OCI-LY1 (cell line): ENCODE results near the gene METRN.

Source experiments
- H2AFZ ChIP-seq: fragments of 200-600 bp; sonication (generic), shearing (Covaris generic); 2 replicates; pipeline ENCODE4 v1.6.0; 2014; ENCODE audit warnings: antibody characterized with exemption, mild to moderate bottlenecking, low read length
- H3F3A ChIP-seq: fragments of 200-600 bp; sonication (generic), shearing (Covaris generic); 2 replicates; pipeline ENCODE4 v1.6.0; 2014; ENCODE audit warnings: mild to moderate bottlenecking, antibody characterized with exemption, low read length, moderate library complexity; ENCODE audit not compliant: insufficient read depth
- H3K27ac ChIP-seq: fragments of 200-600 bp; sonication (generic); 2 replicates; pipeline ENCODE4 v1.5.1; 2014; ENCODE audit warnings: low read length, mixed run types, mild to moderate bottlenecking, low read depth; ENCODE audit not compliant: poor library complexity, severe bottlenecking
- H3K27me3 ChIP-seq: fragments of 200-600 bp; sonication (generic); 2 replicates; pipeline ENCODE4 v1.6.0; 2014; ENCODE audit warnings: antibody characterized with exemption, mild to moderate bottlenecking, low read length, moderate library complexity; ENCODE audit not compliant: insufficient read depth
- H3K36me3 ChIP-seq: fragments of 200-600 bp; sonication (generic); 2 replicates; pipeline ENCODE4 v1.6.1; 2014; ENCODE audit warnings: mild to moderate bottlenecking, antibody characterized with exemption, low read length, moderate library complexity, mixed read lengths; ENCODE audit not compliant: insufficient read depth
- H3K4me1 ChIP-seq: fragments of 200-600 bp; sonication (generic); 2 replicates; pipeline ENCODE4 v1.5.1; 2014; ENCODE audit warnings: mild to moderate bottlenecking, low read length, moderate library complexity; ENCODE audit not compliant: insufficient read depth, severe bottlenecking
- H3K4me2 ChIP-seq: fragments of 200-600 bp; sonication (generic), shearing (Covaris generic); 2 replicates; pipeline ENCODE4 v1.6.1; 2014; ENCODE audit warnings: low read length
- H3K4me3 ChIP-seq: fragments of 200-600 bp; sonication (generic); 2 replicates; pipeline ENCODE4 v1.5.1; 2014; ENCODE audit warnings: low read length, low read depth, mild to moderate bottlenecking, mixed read lengths; ENCODE audit not compliant: poor library complexity, severe bottlenecking
- H3K79me2 ChIP-seq: fragments of 200-600 bp; shearing (Covaris generic); 2 replicates; pipeline ENCODE4 v1.6.1; 2016; ENCODE audit warnings: mixed run types, low read length, mixed read lengths; ENCODE audit not compliant: insufficient read depth
- H3K9ac ChIP-seq: fragments of 200-600 bp; sonication (generic), shearing (Covaris generic); 2 replicates; pipeline ENCODE4 v1.6.1; 2014; ENCODE audit warnings: mild to moderate bottlenecking, low read length, mixed read lengths
- H3K9me2 ChIP-seq: fragments of 200-600 bp; sonication (generic), shearing (Covaris generic); 2 replicates; pipeline ENCODE4 v1.6.1; 2014; ENCODE audit warnings: low read depth, mild to moderate bottlenecking, low read length, mixed read lengths
- H3K9me3 ChIP-seq: fragments of 200-600 bp; shearing (Covaris generic); 2 replicates; pipeline ENCODE4 v1.6.1; 2014; ENCODE audit warnings: low read length, mixed read lengths
- H4K20me1 ChIP-seq: fragments of 200-600 bp; sonication (generic), shearing (Covaris generic); 2 replicates; pipeline ENCODE4 v1.6.0; 2016; ENCODE audit warnings: mild to moderate bottlenecking, low read length; ENCODE audit not compliant: insufficient read depth
- EZH2 ChIP-seq: fragments of 200-600 bp; sonication (generic), shearing (Covaris generic); IDR thresholded peaks from 2 replicates; pipeline ENCODE4 v1.8.0; 2017; ENCODE audit warnings: borderline replicate concordance, mixed run types, mild to moderate bottlenecking, antibody characterized with exemption, low read length, moderate library complexity, mixed read lengths
- TF ChIP-seq, protein P1 (sequence below): fragments of 200-600 bp; sonication (generic), shearing (Covaris generic); IDR thresholded peaks from 2 replicates; pipeline ENCODE4 v1.5.1; 2017; ENCODE audit warnings: mild to moderate bottlenecking, antibody characterized with exemption, low read length, moderate library complexity, mixed read lengths

METRN gene

DNA sequence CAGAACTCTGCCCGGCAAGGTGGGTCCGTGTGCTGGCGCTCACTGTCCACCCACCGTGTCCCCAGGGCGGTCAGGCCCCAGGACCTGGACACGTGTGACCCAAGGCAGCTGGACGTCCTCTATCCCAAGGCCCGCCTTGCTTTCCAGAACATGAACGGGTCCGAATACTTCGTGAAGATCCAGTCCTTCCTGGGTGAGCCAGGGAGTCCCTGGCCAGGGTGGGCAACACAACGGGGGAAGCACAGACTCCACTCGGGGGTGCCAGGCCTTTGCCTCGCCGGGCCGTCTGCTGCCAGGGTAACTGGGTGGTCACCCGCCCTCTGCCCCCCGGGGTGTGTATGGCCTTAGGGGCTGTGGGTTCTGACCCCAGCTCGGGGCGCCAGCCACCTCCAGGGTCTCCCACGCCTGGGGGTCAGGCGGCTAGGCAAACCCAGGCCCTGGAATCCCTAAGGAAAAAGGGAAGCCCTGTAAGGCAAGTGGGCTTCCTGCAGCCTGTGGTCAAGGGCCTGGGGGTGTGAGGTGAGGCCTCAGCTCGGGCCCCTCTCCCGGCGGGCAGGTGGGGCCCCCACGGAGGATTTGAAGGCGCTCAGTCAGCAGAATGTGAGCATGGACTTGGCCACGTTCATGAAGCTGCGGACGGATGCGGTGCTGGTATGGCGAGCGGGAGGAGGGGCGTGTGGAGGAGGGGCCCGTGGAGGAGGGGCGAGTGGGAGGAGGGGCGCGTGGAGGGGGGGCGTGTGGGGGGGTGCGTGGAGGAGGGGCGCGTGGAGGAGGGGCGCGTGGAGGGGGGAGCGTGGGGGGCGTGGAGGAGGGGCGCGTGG is 52.1 kb downstream of the METRN start:
- H3K36me3 ChIP-seq = no peaks in the 10 kb centered on the region
- H3K79me2 ChIP-seq = no peaks in the 10 kb centered on the region
- H3K27ac ChIP-seq = no peak overlapping the region
- no peak overlapping the region for H3K4me2 ChIP-seq
- no peaks in the 10 kb centered on the region for H3K9me2 ChIP-seq
- H3K9me3 ChIP-seq = no peaks in the 10 kb centered on the region
- no peaks in the 10 kb centered on the region for H3K27me3 ChIP-seq
- no peaks in the 10 kb centered on the region for H3F3A ChIP-seq
- H4K20me1 ChIP-seq = no peaks in the 10 kb centered on the region
- no peak for TF ChIP-seq EZH2
- TF ChIP-seq, protein P1, sequence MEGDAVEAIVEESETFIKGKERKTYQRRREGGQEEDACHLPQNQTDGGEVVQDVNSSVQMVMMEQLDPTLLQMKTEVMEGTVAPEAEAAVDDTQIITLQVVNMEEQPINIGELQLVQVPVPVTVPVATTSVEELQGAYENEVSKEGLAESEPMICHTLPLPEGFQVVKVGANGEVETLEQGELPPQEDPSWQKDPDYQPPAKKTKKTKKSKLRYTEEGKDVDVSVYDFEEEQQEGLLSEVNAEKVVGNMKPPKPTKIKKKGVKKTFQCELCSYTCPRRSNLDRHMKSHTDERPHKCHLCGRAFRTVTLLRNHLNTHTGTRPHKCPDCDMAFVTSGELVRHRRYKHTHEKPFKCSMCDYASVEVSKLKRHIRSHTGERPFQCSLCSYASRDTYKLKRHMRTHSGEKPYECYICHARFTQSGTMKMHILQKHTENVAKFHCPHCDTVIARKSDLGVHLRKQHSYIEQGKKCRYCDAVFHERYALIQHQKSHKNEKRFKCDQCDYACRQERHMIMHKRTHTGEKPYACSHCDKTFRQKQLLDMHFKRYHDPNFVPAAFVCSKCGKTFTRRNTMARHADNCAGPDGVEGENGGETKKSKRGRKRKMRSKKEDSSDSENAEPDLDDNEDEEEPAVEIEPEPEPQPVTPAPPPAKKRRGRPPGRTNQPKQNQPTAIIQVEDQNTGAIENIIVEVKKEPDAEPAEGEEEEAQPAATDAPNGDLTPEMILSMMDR = no peak
- H3K4me3 ChIP-seq = no peak overlapping the region
- no peak overlapping the region for H3K9ac ChIP-seq
- no peak overlapping the region for H2AFZ ChIP-seq
- no peaks in the 10 kb centered on the region for H3K4me1 ChIP-seq

DNA sequence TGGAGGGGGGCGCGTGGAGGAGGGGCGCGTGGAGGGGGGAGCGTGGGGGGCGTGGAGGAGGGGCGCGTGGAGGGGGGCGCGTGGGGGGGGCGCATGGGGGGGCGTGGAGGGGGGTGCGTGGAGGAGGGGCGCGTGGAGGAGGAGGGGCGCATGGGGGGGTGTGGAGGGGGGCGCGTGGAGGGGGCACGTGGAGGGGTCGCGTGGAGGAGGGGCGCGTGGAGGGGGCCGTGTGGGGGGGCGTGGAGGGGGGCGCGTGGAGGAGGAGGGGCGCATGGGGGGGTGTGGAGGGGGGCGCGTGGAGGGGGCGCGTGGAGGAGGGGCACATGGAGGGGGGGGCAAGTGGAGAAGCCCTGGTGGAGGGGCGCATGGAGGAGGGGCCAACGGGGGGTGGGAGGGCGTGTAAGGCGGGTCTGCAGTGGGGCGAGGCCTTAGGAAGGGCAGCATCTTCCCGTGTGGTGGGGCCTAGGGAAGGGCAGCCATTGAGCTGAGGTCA is 52.9 kb downstream of the METRN start:
- Histone ChIP-seq H3K36me3 (no peaks in the 10 kb centered on the region), H3K4me1 (no peaks in the 10 kb centered on the region), H3K9me2 (no peaks in the 10 kb centered on the region), H3K27ac (no peak overlapping the region), H3K79me2 (no peaks in the 10 kb centered on the region), H3K9me3 (no peaks in the 10 kb centered on the region), H2AFZ (no peak overlapping the region), H3K9ac (no peak overlapping the region), H3F3A (no peaks in the 10 kb centered on the region), H4K20me1 (no peaks in the 10 kb centered on the region), H3K4me3 (no peak overlapping the region), H3K27me3 (no peaks in the 10 kb centered on the region), H3K4me2 (no peak overlapping the region)
- TF ChIP-seq EZH2 = no peak
- TF ChIP-seq, protein P1 = no peak

DNA sequence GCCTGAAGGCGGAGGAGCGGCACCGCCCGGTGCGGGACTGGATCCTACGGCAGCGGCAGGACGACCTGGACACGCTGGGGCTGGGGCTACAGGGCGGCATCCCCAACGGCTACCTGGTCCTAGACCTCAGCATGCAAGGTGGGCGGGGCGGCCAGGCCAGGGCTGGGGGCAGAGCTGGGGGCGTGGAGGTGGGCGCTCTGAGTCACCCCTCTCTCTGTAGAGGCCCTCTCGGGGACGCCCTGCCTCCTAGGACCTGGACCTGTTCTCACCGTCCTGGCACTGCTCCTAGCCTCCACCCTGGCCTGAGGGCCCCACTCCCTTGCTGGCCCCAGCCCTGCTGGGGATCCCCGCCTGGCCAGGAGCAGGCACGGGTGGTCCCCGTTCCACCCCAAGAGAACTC is 53.5 kb downstream of the METRN start:
- no peak overlapping the region for H3K27ac ChIP-seq

More for the DNA sequence above, 53.5 kb downstream of the METRN start:
- Histone ChIP-seq H2AFZ (no peak overlapping the region), H3K9me2 (no peaks in the 10 kb centered on the region), H3K79me2 (no peaks in the 10 kb centered on the region), H4K20me1 (no peaks in the 10 kb centered on the region), H3F3A (no peaks in the 10 kb centered on the region), H3K9ac (no peak overlapping the region), H3K4me3 (no peak overlapping the region), H3K36me3 (no peaks in the 10 kb centered on the region), H3K4me1 (no peaks in the 10 kb centered on the region), H3K4me2 (no peak overlapping the region), H3K27me3 (no peaks in the 10 kb centered on the region), H3K9me3 (no peaks in the 10 kb centered on the region)
- TF ChIP-seq EZH2 = no peak
- TF ChIP-seq, protein P1 = no peak
